Measurements from ENCODE around the gene CCDC175. TPM values are rescaled to one million over a fixed set of nuclear protein-coding genes. Genes with fewer than 3 reads are reported as not detected.

Gene CCDC175
- total RNA-seq, 1 experiment from 2014 or later = 0.47 TPM

GRCh38 chr14:59540852-59541251, 35.8 kb downstream of the CCDC175 start:
- Histone ChIP-seq H3K27me3 (replicated peaks; ENCODE audit: insufficient read depth, low read depth, low read length, poor library complexity) (no peaks in the 10 kb centered on the region), H3K9me3 (ENCODE audit: low read depth, low read length, poor library complexity, severe bottlenecking) (no peaks in the 10 kb centered on the region), H3K4me1 (ENCODE audit: insufficient read depth, low read length, poor library complexity, severe bottlenecking) (peaks cover 16% of the 10 kb centered on the region), H3K4me3 (ENCODE audit: low read depth, low read length, poor library complexity, severe bottlenecking) (no peak overlapping the region), H3K36me3 (ENCODE audit: insufficient read depth, low read length, poor library complexity, severe bottlenecking) (no peaks in the 10 kb centered on the region), H3K27ac (ENCODE audit: low read depth, low read length, poor library complexity, severe bottlenecking) (no peak overlapping the region)
- no TSS peak for BruUV-seq (replicated peaks)
- TF ChIP-seq EZH2 (IDR thresholded peaks at IDR 0.05; ENCODE audit: borderline replicate concordance, low read depth, low read length, poor library complexity, severe bottlenecking) (no peak), CTCF (conservative IDR thresholded peaks at IDR 0.05; ENCODE audit: low read depth, low read length) (no peak)
- DNase-seq (ENCODE audit: low spot score) = no peak
- ChIA-PET CTCF (no interaction called here), POLR2A (ENCODE audit: low non-redundant PET) (no interaction called here)
- intact Hi-C loops (cut with micrococcal nuclease; ENCODE audit: unreplicated experiment) = no loop called here

- H3K4me1 ChIP-seq (ENCODE audit: insufficient read depth, low read length, poor library complexity, severe bottlenecking) = peaks cover 16% of the 10 kb centered on the region
- no peak for DNase-seq (ENCODE audit: low spot score)
- intact Hi-C loops (cut with micrococcal nuclease; ENCODE audit: unreplicated experiment) = no loop called here
- no peak overlapping the region for H3K27ac ChIP-seq (ENCODE audit: low read depth, low read length, poor library complexity, severe bottlenecking)
- TF ChIP-seq CTCF (conservative IDR thresholded peaks at IDR 0.05; ENCODE audit: low read depth, low read length) = no peak
- no peak for TF ChIP-seq EZH2 (IDR thresholded peaks at IDR 0.05; ENCODE audit: borderline replicate concordance, low read depth, low read length, poor library complexity, severe bottlenecking)
- no peaks in the 10 kb centered on the region for H3K36me3 ChIP-seq (ENCODE audit: insufficient read depth, low read length, poor library complexity, severe bottlenecking)
- POLR2A ChIA-PET (ENCODE audit: low non-redundant PET) = no interaction called here
- H3K27me3 ChIP-seq (replicated peaks; ENCODE audit: insufficient read depth, low read depth, low read length, poor library complexity) = no peaks in the 10 kb centered on the region
- H3K4me3 ChIP-seq (ENCODE audit: low read depth, low read length, poor library complexity, severe bottlenecking) = no peak overlapping the region
- no TSS peak for BruUV-seq (replicated peaks)
- CTCF ChIA-PET = no interaction called here
- no peaks in the 10 kb centered on the region for H3K9me3 ChIP-seq (ENCODE audit: low read depth, low read length, poor library complexity, severe bottlenecking)
Observed at GRCh38 chr14:59538936-59539335, 37.7 kb downstream of the CCDC175 start.

- POLR2A ChIA-PET (ENCODE audit: low non-redundant PET) = no interaction called here
- Histone ChIP-seq H3K27ac (ENCODE audit: low read depth, low read length, poor library complexity, severe bottlenecking) (no peak overlapping the region), H3K36me3 (ENCODE audit: insufficient read depth, low read length, poor library complexity, severe bottlenecking) (no peaks in the 10 kb centered on the region), H3K9me3 (ENCODE audit: low read depth, low read length, poor library complexity, severe bottlenecking) (no peaks in the 10 kb centered on the region), H3K4me1 (ENCODE audit: insufficient read depth, low read length, poor library complexity, severe bottlenecking) (peaks cover 16% of the 10 kb centered on the region), H3K27me3 (replicated peaks; ENCODE audit: insufficient read depth, low read depth, low read length, poor library complexity) (no peaks in the 10 kb centered on the region), H3K4me3 (ENCODE audit: low read depth, low read length, poor library complexity, severe bottlenecking) (no peak overlapping the region)
- intact Hi-C loops (cut with micrococcal nuclease; ENCODE audit: unreplicated experiment) = no loop called here
- CTCF ChIA-PET = no interaction called here
- DNase-seq (ENCODE audit: low spot score) = no peak
- TF ChIP-seq EZH2 (IDR thresholded peaks at IDR 0.05; ENCODE audit: borderline replicate concordance, low read depth, low read length, poor library complexity, severe bottlenecking) (no peak), CTCF (conservative IDR thresholded peaks at IDR 0.05; ENCODE audit: low read depth, low read length) (no peak)
- no TSS peak for BruUV-seq (replicated peaks)
Observed at GRCh38 chr14:59537476-59537875, 39.1 kb downstream of the CCDC175 start.

Measured in A673 (cell line).